ENCODE results near the gene MAP1LC3B.

MAP1LC3B gene

GRCh38 chr16:87406495-87407088 lies 14.5 kb downstream of the MAP1LC3B start:
- no peak for TF ChIP-seq CTCF (conservative IDR thresholded peaks at IDR 0.05; ENCODE audit: low read depth, low read length)
- H3K4me3 ChIP-seq (ENCODE audit: low read length), result no peak overlapping the region

DNA sequence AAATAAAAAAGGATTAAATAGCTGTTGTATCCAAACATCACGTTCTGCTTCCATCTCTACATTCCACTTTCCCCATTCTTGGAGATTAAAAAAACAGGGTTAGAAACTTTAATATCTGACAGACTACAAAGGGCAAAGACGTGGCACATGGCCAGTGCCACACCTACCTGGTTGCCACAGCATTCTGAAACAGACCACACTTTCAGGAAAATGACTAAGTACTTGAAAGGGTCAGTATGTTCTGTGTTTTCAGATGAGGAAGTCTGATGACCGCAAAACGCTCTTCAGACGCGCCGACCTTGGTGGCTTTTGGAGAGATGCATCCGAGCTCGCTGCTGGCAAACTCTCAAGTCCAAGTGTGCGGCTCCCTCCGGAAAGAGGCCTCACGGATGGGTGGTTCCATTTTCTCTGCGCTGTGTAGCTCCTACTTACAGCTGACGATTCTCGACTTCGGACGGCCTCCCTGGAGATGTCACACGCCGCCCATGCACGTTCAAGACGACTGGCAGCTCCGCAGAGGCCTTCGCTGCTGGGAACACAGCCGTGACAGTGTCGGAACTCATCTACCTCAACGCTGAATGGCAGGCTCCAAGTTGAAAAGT lies 15.5 kb downstream of the MAP1LC3B start:
- no peak overlapping the region for H3K4me3 ChIP-seq (ENCODE audit: low read length)
- DNase-seq (ENCODE audit: low read depth), result no peak

More at GRCh38 chr16:87406495-87407088, 14.5 kb downstream of the MAP1LC3B start:
- no peak for DNase-seq (ENCODE audit: low read depth)

DNA sequence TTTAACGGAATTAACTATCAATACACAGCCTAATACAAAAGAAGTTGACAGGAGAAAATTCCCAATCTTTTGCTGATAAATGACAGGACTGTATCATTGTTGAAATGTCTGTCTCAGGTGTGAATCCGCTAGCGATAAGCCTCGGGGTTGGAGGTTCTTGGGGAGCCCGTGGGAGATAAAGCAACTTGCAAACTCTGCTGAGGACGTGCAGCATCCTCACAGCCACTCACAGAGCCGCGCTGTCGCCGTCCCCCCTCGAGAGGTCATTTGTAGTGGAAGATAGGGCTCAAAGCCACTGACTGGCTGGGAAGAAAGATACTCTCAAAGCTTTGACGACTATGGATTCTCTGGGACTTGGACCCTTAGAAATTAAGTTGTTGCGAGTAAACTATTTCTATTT lies 17.0 kb downstream of the MAP1LC3B start:
- no peak overlapping the region for H3K4me3 ChIP-seq (ENCODE audit: low read length)
- no peak for DNase-seq (ENCODE audit: low read depth)
- TF ChIP-seq CTCF (conservative IDR thresholded peaks at IDR 0.05; ENCODE audit: low read depth, low read length), result no peak

More for the DNA sequence above, 15.5 kb downstream of the MAP1LC3B start:
- no peak for TF ChIP-seq CTCF (conservative IDR thresholded peaks at IDR 0.05; ENCODE audit: low read depth, low read length)

GRCh38 chr16:87409781-87410180 lies 17.6 kb downstream of the MAP1LC3B start:
- DNase-seq (ENCODE audit: low read depth), result peak; percentile 67
- TF ChIP-seq CTCF (conservative IDR thresholded peaks at IDR 0.05; ENCODE audit: low read depth, low read length), result no peak
- no peak overlapping the region for H3K4me3 ChIP-seq (ENCODE audit: low read length)

GRCh38 chr16:87410530-87410929 lies 18.4 kb downstream of the MAP1LC3B start:
- no peak for DNase-seq (ENCODE audit: low read depth)
- no peak overlapping the region for H3K4me3 ChIP-seq (ENCODE audit: low read length)
- TF ChIP-seq CTCF (conservative IDR thresholded peaks at IDR 0.05; ENCODE audit: low read depth, low read length), result no peak

DNA sequence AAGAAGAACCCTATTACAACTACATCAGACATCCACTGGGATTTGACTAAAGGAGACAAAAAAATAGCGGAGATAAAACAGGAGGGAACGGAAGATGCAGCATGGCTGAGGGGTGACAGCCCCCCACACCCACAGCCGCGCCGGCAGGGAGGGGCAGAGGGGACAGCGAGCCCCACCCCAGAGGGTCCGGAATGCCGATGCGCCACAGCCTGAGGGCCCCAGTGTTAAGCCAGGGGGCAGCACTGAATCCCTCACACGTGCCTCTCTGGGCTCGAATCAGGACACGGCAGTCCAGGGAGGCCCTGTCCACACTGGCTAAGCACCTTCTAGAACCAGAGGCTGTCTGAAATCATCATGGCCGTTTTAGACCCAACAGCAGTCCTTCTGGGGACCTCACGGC lies 18.8 kb downstream of the MAP1LC3B start:
- peak; percentile 7 for TF ChIP-seq CTCF (conservative IDR thresholded peaks at IDR 0.05; ENCODE audit: low read depth, low read length)
- H3K4me3 ChIP-seq (ENCODE audit: low read length), result no peak overlapping the region
- DNase-seq (ENCODE audit: low read depth), result no peak
